Stimulated activated CD8-positive, alpha-beta memory T cell treated with anti-CD3 and anti-CD28 coated beads, Interleukin-12 subunit alpha, Interleukin-12 subunit beta, amount 100 ng/mL, for 4 hours (primary cell): ENCODE results near the gene SMCO4.
A peak's percentile ranks its signal among the peaks of the same experiment; 100 is the strongest.
"Not testable (repeated sequence)": the region's sequence is repeated elsewhere in the genome, so short reads cannot be mapped to it uniquely, and the experiment has no call there.

Experiments used
- DNase-seq: peaks from one replicate; pipeline ENCODE4 v3.0.0-alpha.2; 2020; ENCODE audit warnings: low read depth

SMCO4 gene

GRCh38 chr11:93543292-93543977, at the start of gene SMCO4:
TSS of gene SMCO4 (minus strand) at chr11:93543391. CDS start at chr11:93479189, 64,202 bp downstream.
- DNase-seq = peak; percentile 49

GRCh38 chr11:93591247-93591898, 48.2 kb upstream of the SMCO4 start:
- no peak for DNase-seq

GRCh38 chr11:93589347-93589746, 46.2 kb upstream of the SMCO4 start:
- no peak for DNase-seq

GRCh38 chr11:93587858-93588581, 44.8 kb upstream of the SMCO4 start:
- DNase-seq = no peak

- not testable (repeated sequence) for DNase-seq
Observed at GRCh38 chr11:93587425-93587824, 44.2 kb upstream of the SMCO4 start.

- no peak for DNase-seq
Observed at GRCh38 chr11:93585758-93586157, 42.6 kb upstream of the SMCO4 start.

- no peak for DNase-seq
Observed at GRCh38 chr11:93583490-93583889, 40.3 kb upstream of the SMCO4 start.

GRCh38 chr11:93579187-93579751, 36.1 kb upstream of the SMCO4 start:
- no peak for DNase-seq

- DNase-seq = no peak
Observed at GRCh38 chr11:93577286-93577685, 34.1 kb upstream of the SMCO4 start.

GRCh38 chr11:93576870-93577269, 33.7 kb upstream of the SMCO4 start:
- DNase-seq = not testable (repeated sequence)

- DNase-seq = no peak
Observed at GRCh38 chr11:93574638-93575220, 31.5 kb upstream of the SMCO4 start.

- DNase-seq = no peak
Observed at GRCh38 chr11:93573184-93573583, 30.0 kb upstream of the SMCO4 start.

- DNase-seq = no peak
Observed at GRCh38 chr11:93572621-93573020, 29.4 kb upstream of the SMCO4 start.

- no peak for DNase-seq
Observed at GRCh38 chr11:93572171-93572570, 29.0 kb upstream of the SMCO4 start.

- no peak for DNase-seq
Observed at GRCh38 chr11:93571612-93572011, 28.4 kb upstream of the SMCO4 start.

- DNase-seq = no peak
Observed at GRCh38 chr11:93570759-93571413, 27.7 kb upstream of the SMCO4 start.

- no peak for DNase-seq
Observed at GRCh38 chr11:93569496-93569895, 26.3 kb upstream of the SMCO4 start.

GRCh38 chr11:93568726-93569125, 25.5 kb upstream of the SMCO4 start:
- no peak for DNase-seq

GRCh38 chr11:93567401-93567895, 24.3 kb upstream of the SMCO4 start:
- no peak for DNase-seq

- DNase-seq = no peak
Observed at GRCh38 chr11:93564895-93565294, 21.7 kb upstream of the SMCO4 start.

- no peak for DNase-seq
Observed at GRCh38 chr11:93563857-93564256, 20.7 kb upstream of the SMCO4 start.
